Osteocyte (in vitro differentiated cells): ENCODE results near the gene DNAJC6. TPM values are rescaled to one million over a fixed set of nuclear protein-coding genes. Genes with fewer than 3 reads are reported as not detected.

Experiments used
- DNase-seq: peaks from one replicate; pipeline ENCODE4 v3.0.0; 2021; ENCODE audit warnings: mixed read lengths; ENCODE audit not compliant: unreplicated experiment; ENCODE audit errors: extremely low spot score
- H3K27ac Mint-ChIP-seq: one replicate; pipeline ENCODE4 v1.8.0; 2021; ENCODE audit warnings: mild to moderate bottlenecking, mixed read lengths; ENCODE audit not compliant: unreplicated experiment
- H3K27me3 Mint-ChIP-seq: one replicate; pipeline ENCODE4 v1.8.0; 2021; ENCODE audit warnings: mixed read lengths; ENCODE audit not compliant: unreplicated experiment
- H3K36me3 Mint-ChIP-seq: one replicate; pipeline ENCODE4 v1.8.0; 2021; ENCODE audit warnings: mixed read lengths; ENCODE audit not compliant: unreplicated experiment
- H3K4me1 Mint-ChIP-seq: one replicate; pipeline ENCODE4 v1.8.0; 2021; ENCODE audit warnings: mixed read lengths; ENCODE audit not compliant: unreplicated experiment
- H3K4me3 Mint-ChIP-seq: one replicate; pipeline ENCODE4 v1.8.0; 2021; ENCODE audit warnings: mild to moderate bottlenecking, moderate library complexity, mixed read lengths; ENCODE audit not compliant: unreplicated experiment
- H3K9me3 Mint-ChIP-seq: one replicate; pipeline ENCODE4 v1.8.0; 2021; ENCODE audit warnings: mixed read lengths; ENCODE audit not compliant: unreplicated experiment
- CTCF ChIP-seq: fragments of 200-600 bp; sonication (generic); IDR thresholded peaks from 2 replicates; pipeline ENCODE4 v1.5.0; 2021; ENCODE audit warnings: antibody characterized with exemption, mild to moderate bottlenecking, moderate library complexity
- total RNA-seq: library from RNA; stranded (reverse); gene quantifications from 2 replicates; pipeline ENCODE4 v1.2.1, GENCODE V29; 2021

Gene DNAJC6
- total RNA-seq, 1 donor from 2014 or later = 50.8 TPM

- Mint-ChIP-seq H3K36me3 (peaks cover 22% of the 10 kb centered on the region), H3K4me3 (no peak overlapping the region), H3K27ac (no peak overlapping the region), H3K9me3 (peaks cover 5% of the 10 kb centered on the region), H3K27me3 (no peaks in the 10 kb centered on the region), H3K4me1 (peaks cover 32% of the 10 kb centered on the region)
- DNase-seq = no peak
- TF ChIP-seq CTCF = no peak
Observed at GRCh38 chr1:65334081-65334480, 24.7 kb downstream of the DNAJC6 start.

GRCh38 chr1:65339866-65340468, 30.6 kb downstream of the DNAJC6 start:
- Mint-ChIP-seq H3K4me3 (no peak overlapping the region), H3K9me3 (peaks cover 5% of the 10 kb centered on the region), H3K4me1 (peaks cover 24% of the 10 kb centered on the region), H3K27ac (no peak overlapping the region), H3K36me3 (peaks cover 20% of the 10 kb centered on the region), H3K27me3 (no peaks in the 10 kb centered on the region)
- DNase-seq = no peak
- no peak for TF ChIP-seq CTCF

GRCh38 chr1:65341381-65341780, 32.0 kb downstream of the DNAJC6 start:
- Mint-ChIP-seq H3K4me1 (peaks cover 29% of the 10 kb centered on the region), H3K4me3 (no peak overlapping the region), H3K36me3 (peaks cover 12% of the 10 kb centered on the region), H3K27ac (no peak overlapping the region), H3K27me3 (no peaks in the 10 kb centered on the region), H3K9me3 (peaks cover 5% of the 10 kb centered on the region)
- DNase-seq = no peak
- TF ChIP-seq CTCF = no peak

GRCh38 chr1:65343286-65343685, 33.9 kb downstream of the DNAJC6 start:
- Mint-ChIP-seq H3K4me1 (peaks cover 29% of the 10 kb centered on the region), H3K27ac (peak overlapping the region; percentile 31), H3K4me3 (no peak overlapping the region), H3K27me3 (no peaks in the 10 kb centered on the region), H3K9me3 (no peaks in the 10 kb centered on the region), H3K36me3 (peaks cover 6% of the 10 kb centered on the region)
- DNase-seq = no peak
- no peak for TF ChIP-seq CTCF

- no peaks in the 10 kb centered on the region for H3K9me3 Mint-ChIP-seq
- TF ChIP-seq CTCF = no peak
- H3K27me3 Mint-ChIP-seq = no peaks in the 10 kb centered on the region
- peaks cover 6% of the 10 kb centered on the region for H3K36me3 Mint-ChIP-seq
- no peak overlapping the region for H3K4me3 Mint-ChIP-seq
- no peak overlapping the region for H3K27ac Mint-ChIP-seq
- peaks cover 25% of the 10 kb centered on the region for H3K4me1 Mint-ChIP-seq
- no peak for DNase-seq
Observed at GRCh38 chr1:65344171-65344814, 35.0 kb downstream of the DNAJC6 start.
